Measurements from ENCODE around the gene ITSN1.
A peak's percentile ranks its signal among the peaks of the same experiment; 100 is the strongest.

The ITSN1 gene

DNA sequence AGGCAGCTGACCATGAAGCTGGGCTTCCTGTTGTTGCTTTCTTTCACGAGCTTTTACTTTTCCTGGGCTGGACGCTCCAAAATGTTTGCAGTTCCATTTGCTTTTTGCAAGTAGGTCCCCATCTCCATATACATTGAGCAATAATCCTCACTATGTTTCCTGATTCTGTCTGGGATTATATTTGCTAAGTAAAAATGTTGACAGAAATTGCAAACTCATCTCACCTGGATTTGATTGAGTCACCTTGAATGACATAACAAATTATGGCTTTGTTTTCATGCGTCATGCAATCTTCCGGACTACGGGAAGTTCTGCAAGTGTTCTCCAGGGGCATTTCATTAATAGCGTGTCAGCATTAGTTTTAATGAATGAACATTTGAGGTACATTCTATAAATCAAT, 254.4 kb downstream of the ITSN1 start:
- peaks cover 4% of the 10 kb centered on the region; the same call in 1 of the 2 replicates for H3K36me3 ChIP-seq (ENCODE audit: control insufficient read depth, insufficient read depth, low read length)
- H3K4me1 ChIP-seq (ENCODE audit: control insufficient read depth, insufficient read depth, low read length) = peaks cover 17% of the 10 kb centered on the region

DNA sequence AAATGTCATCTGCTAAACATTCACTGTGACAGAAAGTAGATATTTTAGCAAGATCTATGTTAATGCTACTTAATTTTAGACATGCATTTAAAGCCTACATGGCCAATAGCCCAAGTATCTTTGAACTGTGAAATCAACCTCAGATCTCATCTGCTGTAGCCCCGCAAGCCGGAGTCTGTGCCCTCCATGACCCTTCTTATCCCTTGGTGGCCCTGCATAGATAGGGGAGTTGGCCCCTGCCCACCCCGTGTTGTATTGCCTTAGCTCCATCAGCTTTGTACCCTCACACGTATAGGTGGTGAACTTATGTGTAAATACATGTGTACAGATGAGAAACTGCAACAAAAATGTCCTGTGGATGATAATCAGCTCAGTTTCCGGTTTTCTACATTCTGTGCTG, 254.8 kb downstream of the ITSN1 start:
- no peak overlapping the region for H3K4me3 ChIP-seq (ENCODE audit: low read depth, low read length)

More for the DNA sequence above, 254.4 kb downstream of the ITSN1 start:
- Histone ChIP-seq H3K9ac (ENCODE audit: low read length) (no peak overlapping the region), H3K9me3 (ENCODE audit: control insufficient read depth, insufficient read depth, low read depth, low read length) (no peaks in the 10 kb centered on the region), H3K27ac (ENCODE audit: low read depth, low read length) (no peak overlapping the region), H3K4me3 (ENCODE audit: low read depth, low read length) (no peak overlapping the region), H3K27me3 (ENCODE audit: control insufficient read depth, insufficient read depth, low read length) (no peaks in the 10 kb centered on the region)

DNA sequence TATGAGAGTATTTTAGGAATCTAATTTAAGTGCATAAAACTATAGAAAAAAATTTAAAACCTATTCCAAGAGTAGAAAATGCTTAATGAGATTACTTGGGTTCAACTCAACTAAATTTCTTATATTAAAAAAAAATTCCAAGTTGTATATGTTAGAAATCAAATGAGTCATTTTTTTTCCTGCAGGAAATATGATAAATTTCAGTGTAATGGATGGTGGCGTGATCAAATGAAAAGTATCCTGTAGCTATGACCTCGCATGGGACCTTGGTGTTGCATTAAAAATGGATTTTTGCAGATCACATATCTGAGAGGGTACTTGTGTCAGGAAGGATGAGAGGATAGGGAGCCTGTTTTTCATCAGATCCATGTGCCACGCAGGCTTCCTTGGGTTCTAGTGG, 255.4 kb downstream of the ITSN1 start:
- no peak overlapping the region for H3K27ac ChIP-seq (ENCODE audit: low read depth, low read length)
- H3K36me3 ChIP-seq (ENCODE audit: control insufficient read depth, insufficient read depth, low read length) = peaks cover 10% of the 10 kb centered on the region
- H3K4me1 ChIP-seq (ENCODE audit: control insufficient read depth, insufficient read depth, low read length) = peaks cover 9% of the 10 kb centered on the region
- no peaks in the 10 kb centered on the region for H3K9me3 ChIP-seq (ENCODE audit: control insufficient read depth, insufficient read depth, low read depth, low read length)
- H3K9ac ChIP-seq (ENCODE audit: low read length) = no peak overlapping the region
- H3K27me3 ChIP-seq (ENCODE audit: control insufficient read depth, insufficient read depth, low read length) = no peaks in the 10 kb centered on the region
- no peak overlapping the region for H3K4me3 ChIP-seq (ENCODE audit: low read depth, low read length)

More for the DNA sequence above, 254.8 kb downstream of the ITSN1 start:
- H3K9ac ChIP-seq (ENCODE audit: low read length) = no peak overlapping the region
- peaks cover 4% of the 10 kb centered on the region; the same call in 1 of the 2 replicates for H3K36me3 ChIP-seq (ENCODE audit: control insufficient read depth, insufficient read depth, low read length)
- peaks cover 15% of the 10 kb centered on the region for H3K4me1 ChIP-seq (ENCODE audit: control insufficient read depth, insufficient read depth, low read length)
- H3K27ac ChIP-seq (ENCODE audit: low read depth, low read length) = no peak overlapping the region
- H3K9me3 ChIP-seq (ENCODE audit: control insufficient read depth, insufficient read depth, low read depth, low read length) = no peaks in the 10 kb centered on the region
- no peaks in the 10 kb centered on the region for H3K27me3 ChIP-seq (ENCODE audit: control insufficient read depth, insufficient read depth, low read length)

DNA sequence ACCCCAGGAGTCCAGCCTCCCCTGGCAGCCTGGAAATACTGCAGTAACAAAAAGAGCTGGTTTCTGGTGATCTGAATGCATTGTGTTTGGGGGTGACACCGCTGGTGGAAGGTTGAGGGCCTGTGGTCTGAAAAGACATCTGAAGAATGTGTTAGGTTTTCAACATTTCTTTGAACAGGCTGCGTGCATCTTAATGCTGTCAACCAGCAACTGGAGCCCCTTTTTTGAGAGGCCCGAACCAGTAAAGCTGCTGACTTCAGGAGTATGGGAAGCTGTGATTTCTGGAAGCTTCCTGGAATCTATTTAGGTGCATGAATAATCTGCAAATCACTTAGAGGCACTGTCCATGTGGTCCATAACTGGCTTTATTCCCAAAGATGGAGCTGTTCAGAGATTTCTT, 256.3 kb downstream of the ITSN1 start:
- peaks cover 19% of the 10 kb centered on the region for H3K36me3 ChIP-seq (ENCODE audit: control insufficient read depth, insufficient read depth, low read length)
- no peak overlapping the region for H3K27ac ChIP-seq (ENCODE audit: low read depth, low read length)
- H3K9me3 ChIP-seq (ENCODE audit: control insufficient read depth, insufficient read depth, low read depth, low read length) = no peaks in the 10 kb centered on the region
- no peak overlapping the region for H3K9ac ChIP-seq (ENCODE audit: low read length)
- H3K27me3 ChIP-seq (ENCODE audit: control insufficient read depth, insufficient read depth, low read length) = no peaks in the 10 kb centered on the region
- H3K4me1 ChIP-seq (ENCODE audit: control insufficient read depth, insufficient read depth, low read length) = peaks cover 8% of the 10 kb centered on the region
- no peak overlapping the region for H3K4me3 ChIP-seq (ENCODE audit: low read depth, low read length)

DNA sequence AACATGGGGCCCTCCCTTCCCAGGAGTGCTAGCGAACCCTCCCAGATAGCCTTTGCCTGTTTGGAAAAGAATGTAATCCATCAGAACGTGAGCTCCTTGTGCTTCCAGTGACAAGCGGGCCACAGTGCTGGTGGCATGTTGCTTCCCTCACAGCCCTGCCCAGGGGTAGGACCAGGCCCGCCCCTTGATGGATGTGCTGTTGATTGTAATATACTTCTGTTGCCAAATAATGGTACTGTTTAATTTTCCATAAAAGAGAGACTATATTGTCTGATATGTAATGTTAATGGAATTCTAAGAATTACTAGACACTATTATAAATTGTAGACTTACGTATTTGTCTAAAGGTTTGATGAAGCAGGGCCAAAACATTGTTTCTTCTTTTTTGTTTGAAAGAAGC, 256.9 kb downstream of the ITSN1 start:
- no peak overlapping the region for H3K9ac ChIP-seq (ENCODE audit: low read length)
- H3K4me3 ChIP-seq (ENCODE audit: low read depth, low read length) = no peak overlapping the region
- H3K27ac ChIP-seq (ENCODE audit: low read depth, low read length) = no peak overlapping the region
- no peaks in the 10 kb centered on the region for H3K9me3 ChIP-seq (ENCODE audit: control insufficient read depth, insufficient read depth, low read depth, low read length)
- peaks cover 8% of the 10 kb centered on the region for H3K4me1 ChIP-seq (ENCODE audit: control insufficient read depth, insufficient read depth, low read length)
- H3K27me3 ChIP-seq (ENCODE audit: control insufficient read depth, insufficient read depth, low read length) = no peaks in the 10 kb centered on the region
- H3K36me3 ChIP-seq (ENCODE audit: control insufficient read depth, insufficient read depth, low read length) = peaks cover 25% of the 10 kb centered on the region

DNA sequence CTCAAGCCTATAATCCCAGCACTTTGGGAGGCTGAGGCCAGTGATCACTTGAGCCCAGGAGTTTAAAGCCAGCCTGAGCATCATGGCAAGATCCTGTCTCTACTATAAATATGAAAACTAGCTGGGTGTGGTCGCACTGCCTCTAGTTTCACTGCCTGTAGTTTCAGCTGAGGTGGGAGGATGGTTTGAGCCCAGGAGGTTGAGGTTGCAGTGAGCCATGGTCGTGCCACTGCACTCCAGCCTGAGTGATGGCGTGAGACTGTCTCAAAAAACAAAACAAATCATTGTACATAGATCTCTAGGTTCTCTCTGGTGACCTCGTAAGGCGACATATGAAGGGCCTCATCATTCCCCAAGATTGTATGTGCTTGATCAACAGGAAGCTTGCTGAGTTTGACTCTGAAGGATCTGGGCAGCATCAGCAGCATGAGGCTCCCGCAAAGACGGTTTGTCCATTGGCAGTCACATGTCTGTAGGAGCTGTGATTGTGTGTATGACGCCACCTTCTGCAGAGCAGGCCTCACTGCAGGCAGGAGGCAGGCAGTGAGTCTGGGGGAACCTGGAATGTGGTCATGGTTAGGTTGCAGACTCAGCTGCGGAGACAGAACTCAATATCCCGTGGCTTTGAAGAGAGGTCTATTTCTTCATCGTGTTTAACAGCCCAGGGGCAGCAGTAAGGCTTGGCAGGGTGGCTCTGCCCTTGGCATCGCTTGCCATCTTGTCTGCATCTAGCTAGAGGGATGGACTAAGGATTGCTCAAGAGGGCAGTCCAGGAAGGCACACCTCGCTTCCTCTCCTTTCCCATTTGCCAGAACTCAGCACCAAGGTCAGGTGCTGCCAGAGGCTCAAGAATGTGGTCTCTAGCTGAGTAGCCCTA, 259.3 kb downstream of the ITSN1 start:
- peaks cover 47% of the 10 kb centered on the region for H3K36me3 ChIP-seq (ENCODE audit: control insufficient read depth, insufficient read depth, low read length)
- no peak overlapping the region for H3K27ac ChIP-seq (ENCODE audit: low read depth, low read length)
- H3K9me3 ChIP-seq (ENCODE audit: control insufficient read depth, insufficient read depth, low read depth, low read length) = no peaks in the 10 kb centered on the region
- no peak overlapping the region for H3K9ac ChIP-seq (ENCODE audit: low read length)
- H3K4me1 ChIP-seq (ENCODE audit: control insufficient read depth, insufficient read depth, low read length) = no peaks in the 10 kb centered on the region
- H3K4me3 ChIP-seq (ENCODE audit: low read depth, low read length) = no peak overlapping the region
- no peaks in the 10 kb centered on the region for H3K27me3 ChIP-seq (ENCODE audit: control insufficient read depth, insufficient read depth, low read length)

DNA sequence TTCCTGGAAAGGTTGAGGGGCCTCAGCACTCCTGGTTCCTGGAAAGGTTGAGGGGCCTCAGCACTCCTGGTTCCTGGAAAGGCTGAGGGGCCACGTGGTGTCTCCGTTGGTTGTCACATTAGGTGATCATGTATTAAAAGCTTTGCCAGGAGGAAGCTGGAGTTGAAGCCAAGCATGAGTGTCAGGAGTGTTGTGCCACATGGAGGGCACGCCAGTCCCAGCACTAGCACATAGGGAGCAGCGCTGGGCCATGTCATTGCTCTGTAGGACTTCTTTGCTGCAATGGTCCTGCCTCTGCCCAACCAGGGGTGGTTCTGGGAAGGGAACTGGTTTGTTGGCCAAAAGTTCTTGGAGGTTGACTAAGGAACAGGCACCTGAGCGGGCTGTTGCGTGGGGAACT, 260.0 kb downstream of the ITSN1 start:
- H3K27me3 ChIP-seq (ENCODE audit: control insufficient read depth, insufficient read depth, low read length) = no peaks in the 10 kb centered on the region
- H3K9me3 ChIP-seq (ENCODE audit: control insufficient read depth, insufficient read depth, low read depth, low read length) = no peaks in the 10 kb centered on the region
- no peak overlapping the region for H3K27ac ChIP-seq (ENCODE audit: low read depth, low read length)
- H3K4me3 ChIP-seq (ENCODE audit: low read depth, low read length) = no peak overlapping the region
- H3K36me3 ChIP-seq (ENCODE audit: control insufficient read depth, insufficient read depth, low read length) = peaks cover 54% of the 10 kb centered on the region
- H3K4me1 ChIP-seq (ENCODE audit: control insufficient read depth, insufficient read depth, low read length) = no peaks in the 10 kb centered on the region
- H3K9ac ChIP-seq (ENCODE audit: low read length) = no peak overlapping the region

DNA sequence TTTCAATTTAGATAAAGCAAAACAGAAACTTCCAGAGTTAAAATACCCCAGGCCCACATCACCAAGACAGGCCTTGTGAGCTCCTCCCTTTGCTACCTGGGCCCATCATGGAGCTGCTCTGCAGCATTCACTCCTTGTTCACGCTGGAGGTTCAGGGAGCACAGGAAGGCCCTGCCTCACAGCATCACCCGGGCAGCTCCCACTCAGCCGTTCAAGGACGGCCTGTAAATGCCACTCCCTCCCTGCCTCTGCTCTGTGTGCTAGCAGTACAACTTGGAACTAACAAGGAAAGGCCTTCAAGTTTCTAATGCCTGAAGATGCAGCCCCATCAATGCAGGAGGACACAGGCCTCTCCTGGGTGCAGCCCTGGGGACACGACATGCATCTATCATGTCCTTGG, 261.7 kb downstream of the ITSN1 start:
- H3K27me3 ChIP-seq (ENCODE audit: control insufficient read depth, insufficient read depth, low read length) = no peaks in the 10 kb centered on the region
- H3K4me1 ChIP-seq (ENCODE audit: control insufficient read depth, insufficient read depth, low read length) = no peaks in the 10 kb centered on the region
- H3K4me3 ChIP-seq (ENCODE audit: low read depth, low read length) = no peak overlapping the region
- H3K9me3 ChIP-seq (ENCODE audit: control insufficient read depth, insufficient read depth, low read depth, low read length) = no peaks in the 10 kb centered on the region
- H3K9ac ChIP-seq (ENCODE audit: low read length) = no peak overlapping the region
- peaks cover 71% of the 10 kb centered on the region for H3K36me3 ChIP-seq (ENCODE audit: control insufficient read depth, insufficient read depth, low read length)
- no peak overlapping the region for H3K27ac ChIP-seq (ENCODE audit: low read depth, low read length)

DNA sequence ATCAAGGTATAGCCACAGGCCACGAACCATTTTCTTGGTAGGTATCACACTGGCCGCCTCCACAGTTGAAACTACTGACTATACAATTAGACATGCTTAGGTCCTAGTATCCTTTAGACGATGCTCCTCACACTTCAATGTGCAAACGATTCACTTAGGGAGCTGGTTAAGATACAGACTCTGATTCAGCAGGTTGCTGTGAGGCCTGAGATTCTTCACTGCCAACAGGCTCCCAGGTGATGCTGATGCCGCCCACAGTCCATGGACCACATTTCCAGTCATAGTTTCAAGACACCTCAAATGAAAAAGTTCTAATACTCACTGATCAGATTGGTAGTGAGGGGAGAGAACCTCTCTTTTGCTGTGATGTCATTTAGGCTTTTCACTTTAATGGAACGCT, 266.5 kb downstream of the ITSN1 start:
- Histone ChIP-seq H3K27ac (ENCODE audit: low read depth, low read length) (no peak overlapping the region), H3K36me3 (ENCODE audit: control insufficient read depth, insufficient read depth, low read length) (peaks cover 98% of the 10 kb centered on the region)

DNA sequence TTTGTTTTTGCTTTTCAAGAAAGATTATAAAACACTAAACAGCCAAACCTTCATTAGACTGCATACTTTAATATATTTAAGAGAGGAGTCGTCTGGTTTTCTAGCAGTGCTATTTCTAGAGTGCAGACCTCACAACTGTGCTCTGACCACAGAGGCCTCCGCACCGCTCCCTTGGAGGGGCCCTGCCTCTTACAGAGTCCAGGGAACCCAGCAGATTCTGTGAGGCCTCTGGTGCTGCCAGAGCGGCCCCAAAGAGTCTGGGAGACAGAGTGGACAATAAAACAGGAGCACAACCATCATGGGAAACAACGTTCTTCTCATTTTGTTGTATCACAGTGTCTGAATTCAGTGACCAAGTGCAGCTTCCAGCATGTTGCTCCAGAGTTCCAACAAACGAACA, 267.5 kb downstream of the ITSN1 start:
- Histone ChIP-seq H3K27me3 (ENCODE audit: control insufficient read depth, insufficient read depth, low read length) (no peaks in the 10 kb centered on the region), H3K9ac (ENCODE audit: low read length) (no peak overlapping the region), H3K4me3 (ENCODE audit: low read depth, low read length) (no peak overlapping the region), H3K36me3 (ENCODE audit: control insufficient read depth, insufficient read depth, low read length) (peaks cover 94% of the 10 kb centered on the region), H3K9me3 (ENCODE audit: control insufficient read depth, insufficient read depth, low read depth, low read length) (no peaks in the 10 kb centered on the region), H3K27ac (ENCODE audit: low read depth, low read length) (no peak overlapping the region), H3K4me1 (ENCODE audit: control insufficient read depth, insufficient read depth, low read length) (peaks cover 6% of the 10 kb centered on the region; the same call in 1 of the 2 replicates)

More for the DNA sequence above, 266.5 kb downstream of the ITSN1 start:
- Histone ChIP-seq H3K9ac (ENCODE audit: low read length) (no peak overlapping the region), H3K27me3 (ENCODE audit: control insufficient read depth, insufficient read depth, low read length) (no peaks in the 10 kb centered on the region), H3K4me1 (ENCODE audit: control insufficient read depth, insufficient read depth, low read length) (no peaks in the 10 kb centered on the region), H3K4me3 (ENCODE audit: low read depth, low read length) (no peak overlapping the region), H3K9me3 (ENCODE audit: control insufficient read depth, insufficient read depth, low read depth, low read length) (no peaks in the 10 kb centered on the region)

DNA sequence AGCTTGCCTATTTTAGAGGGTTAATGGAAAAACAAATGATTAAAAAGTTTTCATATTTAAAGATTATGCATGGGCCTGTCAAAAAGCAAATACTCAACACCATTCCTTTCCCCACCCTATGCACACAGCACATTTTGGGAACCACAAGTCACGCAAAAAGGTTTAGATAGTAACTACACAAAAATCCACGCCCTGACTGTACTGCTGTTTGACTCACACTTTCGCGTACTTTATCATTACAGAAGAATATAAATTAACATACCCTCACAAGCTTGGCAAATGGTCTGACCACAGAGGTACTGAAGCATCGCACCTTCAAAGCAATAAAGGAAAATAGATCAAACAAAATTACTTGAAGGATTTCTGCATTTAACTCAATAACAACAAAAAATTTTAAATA, 271.9 kb downstream of the ITSN1 start:
- Histone ChIP-seq H3K4me3 (ENCODE audit: low read depth, low read length) (peak overlapping the region; percentile 95), H3K9me3 (ENCODE audit: control insufficient read depth, insufficient read depth, low read depth, low read length) (no peaks in the 10 kb centered on the region), H3K27ac (ENCODE audit: low read depth, low read length) (no peak overlapping the region), H3K27me3 (ENCODE audit: control insufficient read depth, insufficient read depth, low read length) (no peaks in the 10 kb centered on the region), H3K9ac (ENCODE audit: low read length) (no peak overlapping the region), H3K4me1 (ENCODE audit: control insufficient read depth, insufficient read depth, low read length) (peaks cover 12% of the 10 kb centered on the region; the same call in 1 of the 2 replicates), H3K36me3 (ENCODE audit: control insufficient read depth, insufficient read depth, low read length) (peaks cover 51% of the 10 kb centered on the region)

All from HUES6 (cell line).